Stimulated activated naive CD8-positive, alpha-beta T cell treated with anti-CD3 and anti-CD28 coated beads, Interleukin-15, amount 100 ng/mL, for 72 hours (primary cell): ENCODE data around the gene RAP1GAP2.

Source experiments
- ATAC-seq: fragments of 150-1000 bp; cut with Tn5 transposase; 2 replicates; pipeline ENCODE4 v1.10.0; 2021; ENCODE audit warnings: mild to moderate bottlenecking, moderate library complexity
- DNase-seq, 2 donors: peaks; one replicate each; pipeline ENCODE4 v3.0.0; 2021 to 2022
- H3K27ac Mint-ChIP-seq, 2 donors: one replicate each; pipeline ENCODE4 v1.8.0; 2022; ENCODE audit warnings: mild to moderate bottlenecking in 2 of 2, mixed read lengths in 2 of 2, moderate library complexity in 2 of 2
- H3K27me3 Mint-ChIP-seq: one replicate; pipeline ENCODE4 v1.8.0; 2022; ENCODE audit warnings: mixed read lengths
- H3K4me1 Mint-ChIP-seq: one replicate; pipeline ENCODE4 v1.8.0; 2022; ENCODE audit warnings: mild to moderate bottlenecking, mixed read lengths
- H3K4me3 Mint-ChIP-seq, 2 donors: one replicate each; pipeline ENCODE4 v1.8.0; 2022; ENCODE audit warnings: mild to moderate bottlenecking in 2 of 2, mixed read lengths in 2 of 2, moderate library complexity in 1 of 2
- H3K9me3 Mint-ChIP-seq, 2 donors: one replicate each; pipeline ENCODE4 v1.8.0; 2022; ENCODE audit warnings: mixed read lengths in 2 of 2

The RAP1GAP2 gene

DNA sequence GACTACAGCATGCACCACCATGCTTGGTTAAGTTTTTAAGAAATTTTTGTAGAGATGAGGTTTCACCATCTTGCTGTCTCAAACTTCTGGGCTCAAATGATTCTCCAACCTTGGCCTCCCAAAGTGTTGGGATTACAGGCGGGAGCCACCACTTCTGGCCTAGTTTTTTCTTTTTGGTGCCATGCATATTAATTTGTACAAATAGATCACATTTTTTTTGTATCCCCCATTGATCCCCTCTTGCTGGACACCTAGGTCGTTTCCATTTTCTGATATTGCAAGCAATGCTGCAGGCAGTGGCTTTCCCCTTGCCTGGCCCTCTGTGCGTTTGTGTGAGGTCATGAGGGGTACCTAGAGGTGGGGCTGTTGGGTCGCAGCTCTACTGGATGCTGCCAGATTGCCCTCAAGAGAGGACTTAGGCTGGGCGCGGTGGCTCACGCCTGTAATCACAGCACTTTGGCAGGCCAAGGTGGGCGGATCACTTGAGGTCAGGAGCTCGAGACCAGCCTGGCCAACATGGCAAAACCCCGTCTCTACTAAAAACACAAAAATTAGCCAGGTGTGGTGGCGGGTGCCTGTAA, 23.8 kb downstream of the RAP1GAP2 start:
- Mint-ChIP-seq H3K4me1 (peaks cover 10% of the 10 kb centered on the region), H3K9me3 (no peaks in the 10 kb centered on the region), H3K27ac (no peak overlapping the region), H3K27me3 (peaks cover 50% of the 10 kb centered on the region), H3K4me3 (no peak overlapping the region)
- DNase-seq (no peak), ATAC-seq (no peak)

DNA sequence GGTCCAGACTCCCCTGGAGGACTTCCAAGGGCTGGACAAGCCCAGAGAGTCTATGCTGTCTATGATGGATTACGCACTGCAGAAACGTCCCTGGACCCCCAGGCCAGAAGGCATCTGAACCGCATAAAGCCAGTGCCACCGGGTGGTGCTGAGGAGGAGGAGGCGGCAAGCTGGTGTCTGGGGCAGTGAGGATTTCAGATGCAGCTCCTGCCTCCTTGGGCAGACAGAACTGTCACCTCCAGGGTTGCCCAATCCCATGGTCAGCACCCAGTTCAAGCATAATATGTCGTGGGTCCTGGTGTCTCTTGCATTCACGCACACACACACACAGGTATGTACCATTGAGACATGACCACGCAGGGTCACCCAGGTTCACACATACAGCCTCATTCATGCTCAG, 25.6 kb downstream of the RAP1GAP2 start:
- H3K4me3 Mint-ChIP-seq: no peak overlapping the region
- H3K27me3 Mint-ChIP-seq: peaks cover 63% of the 10 kb centered on the region
- H3K9me3 Mint-ChIP-seq: no peaks in the 10 kb centered on the region
- DNase-seq (no peak), ATAC-seq (no peak)
- no peak overlapping the region for H3K27ac Mint-ChIP-seq
- peaks cover 10% of the 10 kb centered on the region for H3K4me1 Mint-ChIP-seq

DNA sequence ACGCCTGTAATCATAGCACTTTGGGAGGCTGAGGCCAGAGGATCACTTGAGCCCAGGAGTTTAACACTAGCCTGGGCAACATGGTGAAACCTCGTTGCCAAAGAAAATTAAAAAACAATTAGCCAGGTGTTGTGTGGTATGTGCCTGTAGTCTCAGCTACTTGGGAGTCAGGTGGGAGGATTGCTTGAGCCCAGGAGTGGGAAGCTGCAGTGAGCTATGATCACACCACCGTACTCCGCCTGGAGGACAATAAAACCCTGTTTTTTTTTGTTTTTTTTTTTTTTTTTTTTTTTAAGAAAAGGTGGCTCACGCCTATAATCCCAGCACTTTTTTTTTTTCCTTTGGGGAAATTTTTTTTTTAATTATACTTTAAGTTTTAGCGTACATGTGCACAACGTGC, 26.1 kb downstream of the RAP1GAP2 start:
- peaks cover 13% of the 10 kb centered on the region for H3K4me1 Mint-ChIP-seq
- H3K9me3 Mint-ChIP-seq: no peaks in the 10 kb centered on the region
- peaks cover 68% of the 10 kb centered on the region for H3K27me3 Mint-ChIP-seq
- H3K4me3 Mint-ChIP-seq: no peak overlapping the region
- H3K27ac Mint-ChIP-seq: no peak overlapping the region
- no peak for ATAC-seq
- DNase-seq: no peak

DNA sequence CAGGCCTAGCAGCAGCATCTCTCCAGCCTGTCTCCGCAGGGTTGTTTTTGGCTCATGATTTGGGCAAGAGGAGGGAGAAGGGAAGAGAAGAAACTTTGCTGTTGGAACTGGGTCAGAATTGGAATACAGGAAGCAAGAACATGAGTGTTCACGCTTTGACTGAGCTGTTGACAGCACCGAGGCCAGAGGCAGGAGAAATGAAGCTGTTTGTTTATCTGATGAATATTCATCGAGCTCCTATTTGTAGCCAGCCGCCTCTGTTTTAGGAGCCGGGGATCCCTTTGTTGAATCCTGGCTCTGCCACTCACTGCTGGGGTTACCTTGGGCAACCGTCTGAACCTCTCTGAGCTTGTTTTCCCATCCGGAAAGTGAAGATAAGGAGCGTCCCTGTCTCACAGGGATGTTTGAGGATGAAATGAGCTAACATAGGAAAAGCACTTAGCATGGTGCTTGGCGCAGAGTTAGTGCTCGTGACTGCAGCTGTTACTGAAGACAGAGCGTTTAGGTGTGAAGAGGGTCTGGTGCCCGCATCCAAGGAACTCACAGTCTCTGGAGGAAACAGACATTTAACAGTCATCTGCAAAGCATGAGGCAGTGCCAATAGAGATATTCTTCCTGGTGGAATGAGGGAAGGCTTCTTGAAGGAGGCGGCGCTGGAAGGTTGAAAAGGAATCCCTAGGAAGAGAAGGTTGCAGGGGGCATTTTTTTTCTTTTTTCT, 29.2 kb downstream of the RAP1GAP2 start:
- ATAC-seq (no peak), DNase-seq (no peak)
- H3K9me3 Mint-ChIP-seq: no peaks in the 10 kb centered on the region
- H3K4me1 Mint-ChIP-seq: peaks cover 28% of the 10 kb centered on the region
- H3K27me3 Mint-ChIP-seq: peaks cover 70% of the 10 kb centered on the region
- H3K27ac Mint-ChIP-seq: no peak overlapping the region
- no peak overlapping the region for H3K4me3 Mint-ChIP-seq

DNA sequence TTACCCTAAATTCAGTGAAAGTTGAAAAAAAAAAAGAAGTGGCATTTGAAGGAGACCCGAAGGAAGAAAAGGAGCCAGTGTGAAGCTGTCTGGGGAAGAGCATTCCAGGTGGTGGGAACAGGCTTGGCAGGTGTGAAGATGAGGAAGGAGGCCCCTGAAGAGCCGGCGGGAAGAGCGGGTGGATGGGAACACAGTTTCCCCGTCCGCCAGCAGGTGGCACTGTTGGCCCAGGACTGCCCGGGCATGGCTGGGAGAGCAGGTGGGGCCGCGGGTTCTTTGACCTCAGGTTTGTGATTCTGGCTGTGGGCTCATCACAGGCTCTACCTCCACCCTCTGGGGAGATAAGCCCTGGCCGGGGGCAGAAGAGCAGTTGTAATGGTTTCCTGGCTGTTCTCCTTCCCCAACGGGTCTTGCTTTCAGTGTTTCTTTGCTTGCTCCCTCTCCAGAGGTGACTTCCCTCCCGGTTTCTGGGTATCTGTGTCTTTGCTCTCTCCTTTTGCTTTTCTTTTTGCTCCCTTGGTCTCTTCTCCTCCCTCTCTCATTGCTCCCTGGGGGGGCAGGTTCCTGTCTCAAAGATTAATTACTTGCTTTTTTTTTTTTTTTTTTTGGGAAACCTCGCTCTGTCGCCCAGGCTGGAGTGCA, 32.3 kb downstream of the RAP1GAP2 start:
- peaks cover 28% of the 10 kb centered on the region for H3K4me1 Mint-ChIP-seq
- H3K9me3 Mint-ChIP-seq: no peaks in the 10 kb centered on the region
- DNase-seq (peak; percentile 74 to 77), ATAC-seq (peak; percentile 89)
- peak overlapping the region in 1 of 2 donors; percentile 66 for H3K4me3 Mint-ChIP-seq
- H3K27me3 Mint-ChIP-seq: peaks cover 49% of the 10 kb centered on the region
- no peak overlapping the region for H3K27ac Mint-ChIP-seq

DNA sequence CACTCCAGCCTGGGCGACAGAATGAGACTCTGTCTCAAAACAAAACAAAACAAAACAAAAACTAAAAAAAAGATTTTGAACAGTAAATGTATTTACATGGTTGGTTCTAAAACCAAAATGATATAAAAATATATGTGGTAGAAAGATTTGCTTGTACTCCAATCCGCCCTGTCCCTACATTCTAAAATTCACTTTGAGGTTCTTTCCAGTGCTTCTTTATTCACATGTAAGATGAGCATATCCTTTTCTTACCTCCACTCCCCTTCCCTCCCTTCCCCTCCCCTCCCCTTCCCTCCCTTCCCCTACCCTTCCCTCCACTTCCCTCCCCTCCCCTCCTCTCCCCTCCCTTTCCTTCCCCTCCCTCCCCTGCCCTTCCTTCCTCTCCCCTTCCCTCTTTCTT, 34.4 kb downstream of the RAP1GAP2 start:
- H3K4me1 Mint-ChIP-seq: peaks cover 24% of the 10 kb centered on the region
- H3K9me3 Mint-ChIP-seq: no peaks in the 10 kb centered on the region
- ATAC-seq (no peak), DNase-seq (no peak)
- H3K4me3 Mint-ChIP-seq: no peak overlapping the region
- H3K27ac Mint-ChIP-seq: no peak overlapping the region
- H3K27me3 Mint-ChIP-seq: peaks cover 39% of the 10 kb centered on the region

DNA sequence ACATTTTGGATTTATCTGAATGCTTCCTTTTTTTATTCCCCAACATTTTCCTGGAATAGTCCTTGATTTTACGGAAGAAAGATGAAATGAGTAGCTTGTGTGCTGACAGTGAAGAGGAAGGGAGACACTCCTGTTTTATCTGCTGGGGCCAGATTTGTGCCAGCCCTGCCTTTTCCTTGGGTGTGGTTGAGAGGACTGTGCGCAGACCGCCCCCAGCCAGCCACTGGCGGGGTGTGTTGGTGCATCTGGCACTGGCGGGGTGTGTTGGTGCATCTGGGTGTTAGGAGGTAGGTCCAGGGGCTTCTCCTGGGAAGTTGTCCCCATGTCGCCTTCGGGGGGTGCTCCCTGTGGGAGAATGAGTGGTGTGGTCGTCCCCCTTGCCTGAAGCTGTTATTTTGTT, 39.5 kb downstream of the RAP1GAP2 start:
- Mint-ChIP-seq H3K9me3 (no peaks in the 10 kb centered on the region), H3K27ac (no peak overlapping the region), H3K27me3 (peaks cover 24% of the 10 kb centered on the region), H3K4me3 (no peak overlapping the region), H3K4me1 (peaks cover 9% of the 10 kb centered on the region)
- DNase-seq (no peak), ATAC-seq (no peak)

DNA sequence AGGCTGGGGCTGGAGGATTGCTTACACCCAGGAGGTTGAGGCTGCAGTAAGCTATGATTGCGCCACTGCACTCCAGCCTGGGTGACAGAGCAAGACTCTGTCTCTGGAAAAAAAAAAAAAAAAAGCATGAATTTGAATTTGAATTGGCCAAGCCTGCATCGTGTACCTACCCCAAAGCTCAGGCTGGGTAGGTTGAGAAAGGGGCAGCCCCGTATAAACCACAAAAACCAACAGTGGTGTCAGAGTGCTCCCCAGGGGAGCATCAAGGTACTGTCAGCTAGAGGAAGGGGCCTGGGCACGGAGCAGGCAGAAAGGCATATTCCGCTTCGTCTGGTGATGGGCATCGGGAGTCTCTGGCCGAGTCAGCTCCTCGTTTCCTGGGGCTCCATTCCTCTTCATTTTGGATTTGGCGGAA, 40.9 kb downstream of the RAP1GAP2 start:
- peaks cover 24% of the 10 kb centered on the region for H3K27me3 Mint-ChIP-seq
- no peak overlapping the region for H3K27ac Mint-ChIP-seq
- H3K4me3 Mint-ChIP-seq: no peak overlapping the region
- peak; percentile 48 to 72 for DNase-seq
- ATAC-seq: peak; percentile 100
- no peaks in the 10 kb centered on the region for H3K9me3 Mint-ChIP-seq
- peaks cover 9% of the 10 kb centered on the region for H3K4me1 Mint-ChIP-seq

DNA sequence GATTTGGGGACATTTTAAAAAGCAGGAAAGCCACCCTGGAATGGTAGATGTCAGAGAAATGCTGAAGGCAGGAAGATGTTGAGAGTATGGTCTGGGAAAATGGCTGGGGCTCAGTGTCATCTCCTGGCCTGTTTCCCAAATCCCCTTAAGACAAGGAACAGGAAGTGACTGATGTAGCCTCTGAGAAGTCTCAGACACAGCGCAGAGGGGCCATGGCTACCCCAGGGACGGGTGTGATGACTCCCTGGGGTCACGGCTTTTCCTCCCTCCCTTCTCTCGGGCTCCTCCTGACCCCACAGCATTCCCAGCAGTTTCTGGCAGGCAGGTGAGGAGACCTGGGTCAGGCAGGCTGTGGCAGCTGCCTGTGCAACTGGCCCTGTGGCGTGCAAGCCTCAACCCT, 45.4 kb downstream of the RAP1GAP2 start:
- Mint-ChIP-seq H3K9me3 (no peaks in the 10 kb centered on the region), H3K27ac (no peak overlapping the region), H3K4me1 (peaks cover 9% of the 10 kb centered on the region), H3K27me3 (peaks cover 22% of the 10 kb centered on the region), H3K4me3 (no peak overlapping the region)
- DNase-seq (no peak), ATAC-seq (no peak)

DNA sequence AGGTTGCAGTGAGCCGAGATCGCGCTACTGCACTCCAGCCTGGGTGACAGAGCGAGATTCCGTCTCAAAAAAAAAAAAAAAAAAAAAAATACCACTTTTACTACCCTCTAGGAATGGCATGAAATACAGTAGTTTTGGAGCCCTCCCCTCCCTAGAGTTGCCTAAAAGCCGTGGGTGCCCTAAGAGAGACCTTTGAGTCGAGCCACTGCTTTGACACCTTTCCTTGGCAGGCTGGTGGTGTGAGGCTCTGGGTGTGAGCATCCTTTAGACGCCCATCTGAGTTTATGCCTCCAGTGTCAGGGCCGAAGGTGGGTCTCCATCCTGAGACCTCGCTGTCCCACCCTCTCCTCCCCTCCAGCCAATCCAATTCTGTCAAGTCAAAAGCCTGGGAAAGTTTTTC, 46.2 kb downstream of the RAP1GAP2 start:
- Mint-ChIP-seq H3K27ac (no peak overlapping the region), H3K4me1 (peaks cover 2% of the 10 kb centered on the region), H3K9me3 (no peaks in the 10 kb centered on the region), H3K27me3 (peaks cover 28% of the 10 kb centered on the region), H3K4me3 (no peak overlapping the region)
- DNase-seq (no peak), ATAC-seq (no peak)

DNA sequence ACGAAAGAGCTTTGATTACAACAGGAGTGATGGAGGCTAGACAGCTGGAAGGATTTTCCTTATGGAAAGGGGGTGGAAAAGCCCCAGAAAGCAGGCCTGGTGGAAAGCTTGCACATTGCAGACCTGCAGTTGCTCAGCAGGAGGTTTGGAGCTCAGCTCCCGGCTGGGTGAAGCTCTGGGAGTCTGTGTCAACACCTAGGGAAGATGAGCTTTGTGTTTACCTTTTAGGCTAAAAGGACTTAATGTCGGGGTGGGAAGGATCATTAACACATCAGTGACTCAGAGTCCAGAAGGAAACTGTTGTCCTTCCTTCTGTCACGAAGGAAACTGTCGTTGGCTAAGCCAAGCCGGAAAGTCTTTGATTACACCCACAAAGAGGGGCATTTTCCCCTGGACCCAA, 48.2 kb downstream of the RAP1GAP2 start:
- Mint-ChIP-seq H3K27ac (peak overlapping the region in 1 of 2 donors; percentile 22), H3K9me3 (no peaks in the 10 kb centered on the region), H3K4me3 (no peak overlapping the region), H3K4me1 (peaks cover 17% of the 10 kb centered on the region), H3K27me3 (peaks cover 35% of the 10 kb centered on the region)
- no peak for ATAC-seq
- no peak for DNase-seq

DNA sequence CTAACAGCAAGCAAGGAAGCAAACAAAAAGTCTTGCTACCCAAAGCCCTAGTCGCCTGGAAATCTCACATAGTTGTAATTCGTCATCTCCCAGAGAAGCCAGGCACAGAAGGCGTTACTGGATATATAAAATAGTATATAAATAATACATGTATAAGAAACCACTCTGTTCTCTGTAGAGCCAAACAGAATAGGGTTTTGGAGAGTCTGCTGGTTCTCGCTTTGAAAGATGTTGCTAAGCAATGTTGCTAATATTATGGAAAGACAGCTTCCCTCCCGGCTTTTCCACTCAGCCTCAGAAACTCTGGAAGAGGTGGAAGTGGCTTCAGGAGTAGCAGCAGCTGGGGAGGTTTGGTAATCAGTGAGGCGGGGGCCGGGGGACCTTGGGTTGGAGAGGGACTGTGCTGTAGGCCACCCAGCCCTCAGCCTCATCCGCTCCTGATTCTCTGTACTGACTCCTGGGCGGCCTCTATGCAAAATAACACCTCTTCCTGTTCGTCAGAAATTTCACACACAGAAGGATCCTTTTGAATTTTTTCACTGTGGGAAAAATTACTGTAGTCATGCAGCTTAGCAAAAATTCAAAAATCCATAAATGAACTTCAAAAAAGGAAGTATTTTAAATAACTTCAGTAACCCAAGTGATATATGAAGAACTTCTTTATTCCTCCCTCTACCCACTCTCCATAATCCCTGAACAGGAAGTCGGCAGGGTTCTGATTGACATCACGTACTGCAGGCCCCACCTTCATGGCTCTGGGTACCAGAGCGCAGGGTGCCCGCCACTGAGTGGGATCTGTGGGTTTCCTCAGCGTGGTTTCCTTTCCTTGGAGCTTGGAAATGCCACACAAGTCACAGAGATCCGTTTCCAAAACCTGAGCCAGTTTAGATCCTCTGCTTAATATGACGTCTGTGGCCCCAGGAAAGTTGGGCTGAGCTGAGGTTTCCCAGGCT, 51.4 kb downstream of the RAP1GAP2 start:
- no peaks in the 10 kb centered on the region for H3K9me3 Mint-ChIP-seq

DNA sequence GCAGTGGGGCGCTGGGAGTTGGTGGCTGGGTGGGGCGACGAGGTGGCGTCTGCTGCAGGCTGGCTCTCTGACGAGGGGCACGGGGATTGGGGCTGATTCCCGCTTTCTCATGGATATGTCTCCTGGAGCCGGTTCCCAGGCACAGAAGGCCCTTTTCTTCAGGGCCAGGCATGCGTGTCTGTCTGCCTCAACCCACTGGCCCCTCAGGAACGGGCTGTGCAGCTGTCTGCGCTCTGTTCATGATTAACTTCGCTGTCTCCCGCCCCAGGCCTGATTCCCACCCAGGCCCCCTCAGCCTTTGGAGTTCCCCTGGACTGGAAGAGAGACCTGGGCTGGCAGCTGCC, 53.1 kb downstream of the RAP1GAP2 start:
- Mint-ChIP-seq H3K4me1 (peaks cover 20% of the 10 kb centered on the region), H3K27me3 (peaks cover 57% of the 10 kb centered on the region), H3K4me3 (no peak overlapping the region)

More for the DNA sequence above, 51.4 kb downstream of the RAP1GAP2 start:
- H3K27me3 Mint-ChIP-seq: peaks cover 56% of the 10 kb centered on the region
- peaks cover 17% of the 10 kb centered on the region for H3K4me1 Mint-ChIP-seq
- H3K4me3 Mint-ChIP-seq: no peak overlapping the region
- DNase-seq: no peak
- ATAC-seq: no peak
- H3K27ac Mint-ChIP-seq: no peak overlapping the region

DNA sequence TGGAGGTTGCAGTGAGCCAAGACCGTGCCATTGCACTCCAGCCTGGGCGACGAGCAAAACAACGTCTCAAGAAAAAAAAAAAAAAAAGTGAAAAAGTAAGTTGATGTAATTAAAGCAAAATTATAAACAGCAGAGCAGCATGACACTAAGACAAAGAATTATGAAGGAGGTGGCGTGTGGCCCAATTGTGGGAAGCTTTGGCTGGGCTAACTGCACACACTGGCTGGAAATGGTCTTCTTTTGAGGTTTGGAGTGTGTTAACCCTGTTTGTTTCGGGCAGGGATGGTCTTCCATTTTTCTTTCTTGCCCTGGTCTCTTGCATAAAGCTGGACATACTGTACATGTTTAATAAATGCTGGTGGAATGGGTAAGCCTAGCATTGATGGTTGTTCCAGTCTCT, 54.8 kb downstream of the RAP1GAP2 start:
- no peaks in the 10 kb centered on the region for H3K9me3 Mint-ChIP-seq
- peaks cover 31% of the 10 kb centered on the region for H3K4me1 Mint-ChIP-seq
- H3K4me3 Mint-ChIP-seq: no peak overlapping the region
- ATAC-seq: no peak
- peaks cover 70% of the 10 kb centered on the region for H3K27me3 Mint-ChIP-seq
- H3K27ac Mint-ChIP-seq: no peak overlapping the region
- no peak for DNase-seq

More for the DNA sequence above, 53.1 kb downstream of the RAP1GAP2 start:
- ATAC-seq (no peak), DNase-seq (no peak)
- H3K9me3 Mint-ChIP-seq: no peaks in the 10 kb centered on the region
- no peak overlapping the region for H3K27ac Mint-ChIP-seq

DNA sequence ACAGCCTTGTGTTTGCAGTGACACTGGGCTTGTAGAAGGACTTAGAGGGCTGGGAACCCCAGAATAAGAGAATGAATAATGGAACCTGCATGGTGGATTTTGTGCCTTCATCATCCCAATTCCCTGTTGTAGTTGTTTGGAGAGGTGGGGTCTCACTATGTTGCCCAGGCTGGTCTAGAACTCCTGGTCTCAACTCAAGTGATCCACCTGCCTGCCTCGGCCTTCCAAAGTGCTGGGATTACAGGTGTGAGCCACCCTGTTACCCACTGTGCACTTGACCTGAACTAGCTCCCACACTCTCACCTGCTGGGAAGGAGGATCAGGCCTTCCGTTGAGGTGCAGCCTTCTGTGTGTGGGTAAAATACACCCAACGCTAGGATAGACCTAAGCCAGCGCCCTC, 55.4 kb downstream of the RAP1GAP2 start:
- peaks cover 77% of the 10 kb centered on the region for H3K27me3 Mint-ChIP-seq
- ATAC-seq (no peak), DNase-seq (no peak)
- no peak overlapping the region for H3K27ac Mint-ChIP-seq
- peaks cover 31% of the 10 kb centered on the region for H3K4me1 Mint-ChIP-seq
- H3K9me3 Mint-ChIP-seq: no peaks in the 10 kb centered on the region
- H3K4me3 Mint-ChIP-seq: no peak overlapping the region
